HG02885 (cell line): Measurements from ENCODE around the gene AGMAT.

Source experiments
- ATAC-seq: cut with Tn5 transposase; IDR thresholded peaks from one replicate; pipeline ENCODE4 v1.9.1; 2021; ENCODE audit warnings: mild to moderate bottlenecking; ENCODE audit not compliant: unreplicated experiment, poor library complexity

Gene AGMAT

GRCh38 chr1:15584489-15585363 lies at the start of gene AGMAT:
Gene AGMAT, minus strand, starts transcription at chr1:15585051. Its CDS starts 84 bp downstream, at chr1:15584967.
- peak; percentile 66 for ATAC-seq

- no peak for ATAC-seq
Observed at GRCh38 chr1:15633756-15634420, 49.0 kb upstream of the AGMAT start.

GRCh38 chr1:15628003-15628402 lies 43.2 kb upstream of the AGMAT start:
- no peak for ATAC-seq

GRCh38 chr1:15627343-15627988 lies 42.6 kb upstream of the AGMAT start:
- peak; percentile 59 for ATAC-seq

- no peak for ATAC-seq
Observed at GRCh38 chr1:15626269-15626950, 41.6 kb upstream of the AGMAT start.

GRCh38 chr1:15625056-15625917 lies 40.4 kb upstream of the AGMAT start:
- ATAC-seq = no peak

- ATAC-seq = no peak
Observed at GRCh38 chr1:15624133-15624714, 39.4 kb upstream of the AGMAT start.

- no peak for ATAC-seq
Observed at GRCh38 chr1:15623435-15623834, 38.6 kb upstream of the AGMAT start.

GRCh38 chr1:15622712-15623373 lies 38.0 kb upstream of the AGMAT start:
- ATAC-seq = no peak

- ATAC-seq = no peak
Observed at GRCh38 chr1:15621975-15622374, 37.1 kb upstream of the AGMAT start.

GRCh38 chr1:15620902-15621682 lies 36.2 kb upstream of the AGMAT start:
- no peak for ATAC-seq

GRCh38 chr1:15620155-15620545 lies 35.3 kb upstream of the AGMAT start:
- ATAC-seq = no peak

- no peak for ATAC-seq
Observed at GRCh38 chr1:15618655-15619525, 34.0 kb upstream of the AGMAT start.

GRCh38 chr1:15618077-15618654 lies 33.3 kb upstream of the AGMAT start:
- ATAC-seq = no peak

- peak; percentile 82 for ATAC-seq
Observed at GRCh38 chr1:15617173-15618076, 32.6 kb upstream of the AGMAT start, which contains the start of gene DDI2. Gene DDI2, plus strand, starts transcription at chr1:15617458. Its CDS starts 213 bp downstream, at chr1:15617671.
